NCI-H2107 treated with DMSO at 0.1 percent for 48 hours (cell line): Measurements from ENCODE around the gene PCDHGA4.
"Not testable (repeated sequence)": the region's sequence is repeated elsewhere in the genome, so short reads cannot be mapped to it uniquely, and the experiment has no call there.

Experiments
- DNase-seq: peaks from one replicate; lab custom pipeline; 2025; ENCODE audit not compliant: unreplicated experiment; lab: John Stamatoyannopoulos, UW

PCDHGA4 gene

GRCh38 chr5:141346017-141346416, 8.8 kb upstream of the PCDHGA4 start:
- DNase-seq = not testable (repeated sequence)

- no peak for DNase-seq
These were observed 4.8 kb upstream of the PCDHGA4 start, which contains the start of gene PCDHGB1 for GRCh38 chr5:141349917-141350619. Gene PCDHGB1 (plus strand): TSS chr5:141350099. CDS start chr5:141350261, 162 bp downstream.

- no peak for DNase-seq
These were observed 3.2 kb upstream of the PCDHGA4 start for GRCh38 chr5:141351591-141351990.

GRCh38 chr5:141355641-141356040, 820 bp downstream of the PCDHGA4 start:
- no peak for DNase-seq

GRCh38 chr5:141356133-141356532, 1.3 kb downstream of the PCDHGA4 start:
- DNase-seq = no peak

GRCh38 chr5:141356950-141357349, 2.1 kb downstream of the PCDHGA4 start:
- no peak for DNase-seq

- no peak for DNase-seq
These were observed 5.1 kb downstream of the PCDHGA4 start, which contains the start of gene PCDHGB2 for GRCh38 chr5:141359790-141360426. Gene PCDHGB2 (plus strand): TSS chr5:141359994. CDS start chr5:141360136, 142 bp downstream.

- no peak for DNase-seq
These were observed 5.9 kb downstream of the PCDHGA4 start for GRCh38 chr5:141360685-141361084.

- no peak for DNase-seq
These were observed 7.9 kb downstream of the PCDHGA4 start for GRCh38 chr5:141362719-141363118.

GRCh38 chr5:141363952-141364660, 9.3 kb downstream of the PCDHGA4 start, which contains the start of gene PCDHGA5:
Gene PCDHGA5 (plus strand): TSS chr5:141364162. CDS start chr5:141364331, 169 bp downstream.
- no peak for DNase-seq

- no peak for DNase-seq
These were observed 11.4 kb downstream of the PCDHGA4 start for GRCh38 chr5:141366016-141366896.

GRCh38 chr5:141369994-141370848, 15.4 kb downstream of the PCDHGA4 start, which contains the start of gene PCDHGB3:
Gene PCDHGB3 (plus strand): TSS chr5:141370242. CDS start chr5:141370395, 153 bp downstream.
- no peak for DNase-seq

GRCh38 chr5:141371572-141372475, 17.0 kb downstream of the PCDHGA4 start:
- no peak for DNase-seq

GRCh38 chr5:141373673-141374317, 19.0 kb downstream of the PCDHGA4 start, which contains the start of gene PCDHGA6:
Gene PCDHGA6 (plus strand): TSS chr5:141373891. CDS start chr5:141374084, 193 bp downstream.
- no peak for DNase-seq

GRCh38 chr5:141374627-141375026, 19.8 kb downstream of the PCDHGA4 start:
- no peak for DNase-seq

- not testable (repeated sequence) for DNase-seq
These were observed 20.8 kb downstream of the PCDHGA4 start for GRCh38 chr5:141375444-141376155.
